Measurements from ENCODE around the gene PLBD1.

The PLBD1 gene

DNA sequence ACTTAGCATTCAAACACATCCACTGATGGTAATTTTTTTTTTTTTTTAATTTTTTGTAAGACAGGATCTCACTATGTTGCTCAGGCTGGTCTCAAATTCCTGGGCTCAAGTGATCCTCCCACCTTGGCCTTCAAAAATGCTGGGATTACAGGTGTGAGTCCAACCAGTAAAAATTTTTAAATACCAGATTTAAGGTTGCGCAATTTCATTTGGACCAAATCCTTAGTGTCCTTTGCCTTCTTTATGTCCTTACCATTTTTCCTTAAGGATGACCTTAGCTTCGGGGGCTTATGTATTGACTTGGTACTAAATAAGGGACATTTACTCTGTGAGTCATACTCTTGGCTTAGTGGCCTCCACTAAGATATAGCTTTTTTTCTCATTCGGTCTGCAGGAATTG lies 4.1 kb upstream of the PLBD1 start:
- Histone ChIP-seq H3K27ac (no peak overlapping the region), H3K4me3 (no peak overlapping the region)
- DNase-seq (ENCODE audit: low spot score): no peak
- TF ChIP-seq, protein P1, sequence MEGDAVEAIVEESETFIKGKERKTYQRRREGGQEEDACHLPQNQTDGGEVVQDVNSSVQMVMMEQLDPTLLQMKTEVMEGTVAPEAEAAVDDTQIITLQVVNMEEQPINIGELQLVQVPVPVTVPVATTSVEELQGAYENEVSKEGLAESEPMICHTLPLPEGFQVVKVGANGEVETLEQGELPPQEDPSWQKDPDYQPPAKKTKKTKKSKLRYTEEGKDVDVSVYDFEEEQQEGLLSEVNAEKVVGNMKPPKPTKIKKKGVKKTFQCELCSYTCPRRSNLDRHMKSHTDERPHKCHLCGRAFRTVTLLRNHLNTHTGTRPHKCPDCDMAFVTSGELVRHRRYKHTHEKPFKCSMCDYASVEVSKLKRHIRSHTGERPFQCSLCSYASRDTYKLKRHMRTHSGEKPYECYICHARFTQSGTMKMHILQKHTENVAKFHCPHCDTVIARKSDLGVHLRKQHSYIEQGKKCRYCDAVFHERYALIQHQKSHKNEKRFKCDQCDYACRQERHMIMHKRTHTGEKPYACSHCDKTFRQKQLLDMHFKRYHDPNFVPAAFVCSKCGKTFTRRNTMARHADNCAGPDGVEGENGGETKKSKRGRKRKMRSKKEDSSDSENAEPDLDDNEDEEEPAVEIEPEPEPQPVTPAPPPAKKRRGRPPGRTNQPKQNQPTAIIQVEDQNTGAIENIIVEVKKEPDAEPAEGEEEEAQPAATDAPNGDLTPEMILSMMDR (IDR thresholded peaks at IDR 0.05): no peak

DNA sequence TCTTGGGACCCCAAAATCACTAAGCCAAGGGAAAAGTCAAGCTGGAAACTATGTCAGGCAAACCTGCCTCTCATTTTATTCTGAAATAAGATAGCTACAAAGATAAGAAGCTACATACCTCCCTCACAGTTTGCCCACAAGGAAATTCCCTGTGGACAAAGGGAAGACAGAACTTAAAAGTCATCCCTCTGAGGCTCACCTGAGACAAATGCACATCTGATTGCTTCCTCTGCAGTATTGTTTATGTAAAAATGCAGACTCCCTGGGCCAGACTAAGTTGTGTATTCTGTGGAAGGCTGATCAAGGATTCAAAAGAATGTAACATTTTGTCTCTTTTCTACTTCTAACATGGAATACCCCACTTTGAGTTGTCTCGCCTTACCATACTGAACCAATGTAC lies 2.5 kb upstream of the PLBD1 start:
- no peak for DNase-seq (ENCODE audit: low spot score)
- TF ChIP-seq, protein P1 (IDR thresholded peaks at IDR 0.05): no peak
- H3K27ac ChIP-seq: no peak overlapping the region
- H3K4me3 ChIP-seq: no peak overlapping the region

DNA sequence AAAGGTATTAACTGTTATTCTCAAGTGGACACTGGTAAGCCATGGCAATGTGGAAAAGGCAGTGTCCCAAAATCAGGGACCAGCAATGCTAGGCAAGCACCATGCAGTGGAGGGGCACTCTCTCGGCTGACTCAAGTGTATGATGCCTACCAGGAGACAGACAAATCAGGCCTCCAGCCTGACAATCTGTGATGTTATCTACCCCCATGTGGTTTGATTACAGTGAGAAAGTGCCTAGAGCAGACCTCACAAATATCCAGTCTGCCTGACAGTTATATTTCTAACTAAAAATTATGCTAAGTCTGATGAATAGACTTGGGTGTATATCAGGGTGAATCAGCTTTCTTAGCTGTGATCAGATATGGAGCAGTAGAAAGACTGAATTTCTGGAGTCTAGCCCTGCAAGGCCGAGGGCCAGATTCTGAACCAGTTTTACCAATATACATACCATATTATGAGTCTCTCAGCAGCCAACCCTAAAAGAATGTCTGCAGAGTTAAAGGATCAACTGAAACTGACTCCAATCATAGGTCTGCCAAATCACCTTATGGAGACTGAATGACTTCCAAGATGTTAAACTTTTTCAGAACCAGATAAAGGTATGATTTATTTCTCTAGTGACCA lies 3.2 kb downstream of the PLBD1 start:
- no peak overlapping the region for H3K27ac ChIP-seq
- TF ChIP-seq, protein P1 (IDR thresholded peaks at IDR 0.05): no peak
- H3K4me3 ChIP-seq: no peak overlapping the region

DNA sequence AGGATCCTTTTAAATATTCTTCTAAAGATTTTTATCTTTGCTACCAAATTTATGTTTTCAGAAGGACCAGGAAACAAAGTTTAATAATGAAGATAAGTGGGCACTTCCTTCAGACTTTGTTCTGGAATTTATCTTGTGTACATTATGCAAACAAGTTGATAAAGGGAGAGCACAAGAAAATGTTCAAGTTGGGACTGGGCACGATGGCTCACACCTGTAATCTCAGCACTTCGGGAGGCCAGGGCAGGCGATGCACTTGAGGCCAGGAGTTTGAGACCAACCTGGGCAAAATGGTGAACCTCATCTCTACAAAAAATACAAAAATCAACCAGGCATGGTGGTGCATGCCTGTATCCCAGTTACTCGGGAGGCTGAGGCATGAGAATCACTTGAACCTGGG lies 4.6 kb downstream of the PLBD1 start:
- H3K4me3 ChIP-seq: no peak overlapping the region
- DNase-seq (ENCODE audit: low spot score): no peak
- H3K27ac ChIP-seq: no peak overlapping the region
- TF ChIP-seq, protein P1 (IDR thresholded peaks at IDR 0.05): no peak

More for the DNA sequence above, 3.2 kb downstream of the PLBD1 start:
- no peak for DNase-seq (ENCODE audit: low spot score)

DNA sequence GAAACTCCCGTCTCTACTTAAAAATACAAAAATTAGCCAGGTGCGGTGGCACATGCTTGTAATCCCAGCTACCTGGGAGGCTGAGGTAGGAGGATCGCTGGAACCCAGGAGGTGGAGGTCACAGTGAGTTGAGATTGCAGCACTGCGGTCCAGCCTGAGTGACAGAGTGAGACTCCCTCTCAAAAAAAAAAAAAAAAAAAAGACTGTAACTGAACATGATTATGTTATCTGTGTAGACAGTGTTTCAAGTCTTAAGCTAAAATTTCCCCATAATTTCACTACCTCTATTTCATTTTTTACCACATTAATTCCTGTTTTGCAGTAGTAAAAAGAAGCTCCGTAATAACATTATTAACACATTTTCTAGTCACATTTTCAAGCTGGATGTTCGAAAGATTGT lies 5.4 kb downstream of the PLBD1 start:
- TF ChIP-seq, protein P1 (IDR thresholded peaks at IDR 0.05): no peak
- DNase-seq (ENCODE audit: low spot score): no peak
- Histone ChIP-seq H3K27ac (no peak overlapping the region), H3K4me3 (no peak overlapping the region)

DNA sequence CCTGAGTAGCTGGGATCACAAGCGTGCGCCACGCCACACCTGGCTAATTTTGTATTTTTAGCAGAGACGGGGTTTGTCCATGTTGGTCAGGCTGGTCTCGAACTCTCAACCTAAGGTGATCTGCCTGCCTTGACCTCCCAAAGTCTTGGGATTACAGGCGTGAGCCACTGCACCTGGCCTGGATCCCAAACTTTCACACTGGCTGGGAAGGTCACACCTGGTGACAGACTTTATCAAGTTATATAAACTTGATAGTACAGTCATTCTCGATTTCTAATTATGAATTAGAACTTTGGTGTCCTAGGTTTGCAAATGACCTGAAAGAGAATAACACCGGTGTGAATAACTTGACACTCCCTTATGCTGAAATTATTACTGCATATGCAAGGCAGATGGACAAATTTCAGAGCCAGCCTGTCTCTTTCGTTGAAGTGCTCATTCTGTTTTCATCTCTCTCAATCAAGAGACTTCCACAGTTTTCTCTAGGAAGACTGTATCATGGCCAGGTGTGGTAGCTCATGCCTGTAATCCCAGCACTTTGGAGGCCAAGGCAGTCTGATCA lies 5.9 kb downstream of the PLBD1 start:
- Histone ChIP-seq H3K27ac (no peak overlapping the region), H3K4me3 (no peak overlapping the region)
- no peak for DNase-seq (ENCODE audit: low spot score)
- TF ChIP-seq, protein P1 (IDR thresholded peaks at IDR 0.05): no peak

DNA sequence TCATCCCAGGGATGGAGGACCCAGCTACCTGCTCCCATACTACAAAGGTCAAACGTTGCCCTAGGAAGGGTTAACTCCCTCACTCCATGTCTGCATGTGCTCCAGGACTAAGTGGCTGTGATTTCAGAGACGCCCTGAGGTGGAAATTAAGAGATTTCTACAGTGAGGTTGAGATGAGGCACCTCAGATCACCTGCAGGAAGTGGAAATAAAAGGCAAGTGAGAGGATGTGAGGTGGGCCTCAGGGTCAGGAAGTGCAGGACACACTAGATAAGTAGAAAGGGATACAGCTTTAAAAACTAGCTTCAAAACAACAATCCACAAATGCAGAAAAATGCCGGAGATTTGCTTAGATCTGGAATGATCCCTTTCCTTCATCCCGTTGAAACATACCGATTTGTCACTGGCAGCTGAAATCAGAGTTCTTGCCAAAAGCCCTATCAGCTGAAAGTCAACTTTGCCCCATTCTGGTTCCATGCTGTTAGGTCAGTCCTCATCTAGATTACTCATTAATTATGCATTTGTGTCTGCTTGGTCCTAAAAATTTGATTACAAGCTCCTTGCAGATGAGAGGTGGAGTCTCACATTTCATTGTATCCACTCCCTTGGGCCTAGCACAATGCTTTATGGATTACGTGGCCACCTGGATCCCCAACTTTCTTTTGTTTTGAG lies 6.6 kb downstream of the PLBD1 start:
- TF ChIP-seq, protein P1 (IDR thresholded peaks at IDR 0.05): no peak
- no peak for DNase-seq (ENCODE audit: low spot score)
- Histone ChIP-seq H3K27ac (no peak overlapping the region), H3K4me3 (no peak overlapping the region)

Measured in coronary artery (tissue), 2 donors.